Muscle of arm (tissue), 12 donors: Measurements from ENCODE around the gene FCF1. TPM values are rescaled to one million over a fixed set of nuclear protein-coding genes. Genes with fewer than 3 reads are reported as not detected.

Source experiments
- DNase-seq: peaks from one replicate; pipeline ENCODE4 v3.0.0-alpha.2; 2013
- polyA plus RNA-seq, 12 donors: library from polyadenylated mRNA; unstranded; fragments of 120-200 nt; gene quantifications; one replicate each; pipeline ENCODE4 v1.2.1, GENCODE V29; 2013; ENCODE audit not compliant: insufficient read length in 12 of 12

Gene FCF1
- polyA plus RNA-seq, 12 donors = 33.8 to 64.9 (median 44.8) TPM; not detected in 1

GRCh38 chr14:74762917-74763802 is 50.2 kb downstream of the FCF1 start, which contains the start of gene YLPM1:
TSS of gene YLPM1 (plus strand) at chr14:74763316. CDS start at chr14:74763490, 174 bp downstream.
- DNase-seq = peak; percentile 97

DNA sequence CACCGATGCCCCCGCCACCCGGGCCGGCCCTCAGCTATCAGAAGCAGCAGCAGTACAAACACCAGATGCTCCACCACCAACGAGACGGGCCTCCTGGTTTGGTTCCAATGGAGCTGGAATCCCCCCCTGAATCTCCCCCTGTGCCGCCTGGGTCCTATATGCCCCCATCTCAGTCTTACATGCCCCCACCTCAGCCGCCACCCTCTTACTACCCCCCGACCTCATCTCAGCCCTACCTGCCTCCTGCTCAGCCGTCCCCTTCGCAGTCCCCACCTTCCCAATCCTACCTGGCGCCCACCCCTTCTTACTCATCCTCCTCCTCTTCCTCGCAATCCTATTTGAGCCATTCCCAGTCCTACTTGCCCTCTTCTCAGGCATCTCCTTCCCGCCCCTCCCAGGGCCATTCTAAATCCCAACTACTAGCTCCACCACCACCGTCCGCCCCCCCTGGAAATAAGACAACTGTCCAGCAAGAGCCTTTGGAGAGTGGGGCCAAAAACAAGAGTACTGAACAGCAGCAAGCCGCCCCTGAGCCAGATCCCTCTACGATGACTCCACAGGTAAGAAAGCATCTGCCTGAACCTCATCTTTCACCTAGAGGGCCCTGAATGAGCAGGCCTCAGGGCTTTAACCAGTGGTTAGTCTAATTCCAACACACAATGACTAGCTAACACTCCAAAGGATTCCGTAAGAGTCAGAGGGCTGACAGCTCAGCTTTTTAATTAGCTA is 51.0 kb downstream of the FCF1 start:
- peak; percentile 8 for DNase-seq

- DNase-seq = no peak
Observed at GRCh38 chr14:74765721-74766120, 52.8 kb downstream of the FCF1 start.

DNA sequence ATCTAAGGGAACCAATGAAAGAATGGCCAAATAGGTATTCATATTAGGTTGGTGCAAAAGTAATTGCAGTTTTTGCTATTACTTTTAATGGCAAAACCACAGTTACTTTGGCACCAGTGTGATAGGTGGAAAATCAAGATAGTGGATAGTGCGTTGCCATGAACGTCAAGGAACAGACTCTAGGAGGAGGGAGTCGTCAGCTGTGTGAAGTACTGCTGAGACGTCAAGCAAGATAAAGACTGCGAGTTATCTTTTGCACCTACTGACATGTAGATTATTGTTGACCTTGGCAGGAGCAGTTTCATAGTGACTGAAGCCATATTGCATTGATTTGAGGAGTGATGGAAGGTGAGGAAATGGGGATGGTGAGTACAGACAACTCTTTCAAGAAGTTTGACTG is 58.5 kb downstream of the FCF1 start:
- DNase-seq = no peak

DNA sequence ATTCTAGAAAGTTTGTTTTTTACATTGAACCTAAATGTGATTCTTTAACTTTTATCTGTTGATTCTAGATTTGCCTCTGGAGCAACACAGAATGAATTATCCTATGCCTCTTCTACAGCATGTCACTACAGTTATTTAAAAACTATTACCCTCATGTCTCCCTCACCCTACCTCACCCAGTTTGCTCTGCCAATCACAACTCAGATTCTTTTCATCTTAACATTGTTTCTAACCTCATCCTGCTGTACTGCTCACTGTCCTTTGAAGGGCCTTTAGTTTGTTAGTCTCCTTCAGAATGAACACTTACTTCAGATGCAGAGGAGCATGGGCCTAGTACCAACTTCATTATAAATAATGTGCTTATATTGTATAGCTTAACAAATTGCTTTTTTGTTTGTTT is 71.7 kb downstream of the FCF1 start:
- DNase-seq = no peak

- no peak for DNase-seq
Observed at GRCh38 chr14:74785056-74785613, 72.2 kb downstream of the FCF1 start.

GRCh38 chr14:74786796-74787315 is 73.9 kb downstream of the FCF1 start:
- DNase-seq = no peak

Other genes with a start within 250 kb of the FCF1 start
- 100 to 1,000 TPM in 6 of 12 donors, 10 to 100 TPM in 5, not detected in 1; 74.3 to 157 (median 106) TPM for gene NPC2, start 219.8 kb upstream of the FCF1 start, polyA plus RNA-seq
- 10 to 100 TPM in 11 of 12 donors, not detected in 1; 18.4 to 39.8 (median 24.3) TPM for gene ISCA2, start 219.4 kb upstream of the FCF1 start, polyA plus RNA-seq
- 10 to 100 TPM in 3 of 12 donors, 1 to 10 TPM in 8, not detected in 1; 6.2 to 15.2 (median 8.1) TPM for gene LTBP2, start 100.9 kb upstream of the FCF1 start, polyA plus RNA-seq
- 10 to 100 TPM in 11 of 12 donors, not detected in 1; 15.4 to 25.0 (median 19.9) TPM for gene AREL1, start 64 bp upstream of the FCF1 start, polyA plus RNA-seq
- 10 to 100 TPM in 11 of 12 donors, not detected in 1; 45.8 to 76.0 (median 55.0) TPM for gene YLPM1, start 50.2 kb downstream of the FCF1 start, polyA plus RNA-seq
- gene PROX2, start 163.0 kb downstream of the FCF1 start, polyA plus RNA-seq = 1 to 10 TPM in 3 of 12 donors, under 1 TPM in 7, not detected in 2; 0.15 to 2.3 (median 0.76) TPM
- gene DLST, start 168.8 kb downstream of the FCF1 start, polyA plus RNA-seq = 10 to 100 TPM in 11 of 12 donors, not detected in 1; 64.6 to 83.3 (median 71.6) TPM
- 10 to 100 TPM in 5 of 12 donors, 1 to 10 TPM in 6, not detected in 1; 3.9 to 15.7 (median 9.9) TPM for gene RPS6KL1, start 210.1 kb downstream of the FCF1 start, polyA plus RNA-seq
- gene PGF, start 242.5 kb downstream of the FCF1 start, polyA plus RNA-seq = 10 to 100 TPM in 11 of 12 donors, not detected in 1; 15.5 to 51.5 (median 29.1) TPM